Inflammatory macrophage treated with lipopolysaccharide for 4 hours (primary cell): ENCODE results near the gene ESPNL.

ENCODE experiments used
- DNase-seq: peaks from one replicate; pipeline ENCODE4 v3.0.0-alpha.2; 2020

ESPNL gene

DNA sequence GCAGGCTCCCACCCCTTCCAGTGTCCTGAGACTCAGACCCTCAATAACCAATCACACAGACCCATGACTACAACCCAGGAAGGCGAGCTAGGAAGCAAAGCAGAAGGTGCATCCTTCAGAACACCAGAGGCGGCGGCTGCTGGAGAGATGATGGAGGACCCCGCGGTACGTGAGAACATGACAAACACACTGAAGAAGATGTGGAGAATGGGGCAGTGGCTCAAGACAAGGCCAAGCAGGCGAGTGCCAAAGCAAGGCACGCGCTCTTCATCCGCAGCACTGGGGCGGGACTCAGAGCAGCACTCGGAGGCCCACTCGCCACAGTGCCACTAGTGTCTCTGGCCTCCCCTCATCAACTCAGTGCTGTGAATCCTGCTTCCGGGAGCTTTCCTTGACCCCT is 72.3 kb downstream of the ESPNL start:
- no peak for DNase-seq

DNA sequence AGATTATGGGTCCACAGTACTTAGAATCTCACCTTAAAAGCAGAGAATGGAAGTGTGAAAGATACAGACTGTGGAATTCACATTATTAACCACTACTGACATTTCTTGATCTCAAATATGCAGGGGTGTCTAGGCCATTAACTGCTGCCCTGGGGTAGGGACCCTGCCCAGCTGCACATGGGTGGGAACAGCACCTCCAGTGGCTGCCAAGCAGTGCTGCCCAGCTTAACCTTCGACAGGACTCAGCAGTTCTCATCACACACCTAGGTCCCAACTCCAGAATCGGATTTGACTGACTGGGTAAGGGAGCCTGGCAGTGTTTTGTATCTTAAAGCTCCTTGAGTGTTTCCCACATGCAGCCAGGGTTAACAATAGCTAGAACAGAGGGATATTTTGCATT is 73.6 kb downstream of the ESPNL start:
- no peak for DNase-seq

DNA sequence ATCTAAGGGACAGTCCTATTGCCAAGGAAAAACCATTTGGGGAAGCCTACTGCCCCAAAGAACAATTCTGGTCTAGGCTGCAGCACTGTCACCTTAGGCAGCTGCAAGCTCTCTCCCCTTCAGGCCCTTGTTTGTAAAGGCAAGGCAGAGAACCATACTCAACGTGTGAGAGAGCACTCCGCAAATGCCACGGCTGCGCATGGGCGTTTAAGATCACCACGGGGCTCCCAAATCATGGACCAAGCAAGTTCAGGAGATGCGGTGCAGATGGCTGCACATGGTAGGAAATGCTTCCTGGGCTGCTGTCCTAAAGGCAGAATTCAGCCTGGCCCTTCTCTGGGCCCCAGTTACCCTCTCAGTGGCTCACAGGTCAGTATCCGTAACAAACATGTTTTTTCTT is 74.2 kb downstream of the ESPNL start:
- DNase-seq: no peak

DNA sequence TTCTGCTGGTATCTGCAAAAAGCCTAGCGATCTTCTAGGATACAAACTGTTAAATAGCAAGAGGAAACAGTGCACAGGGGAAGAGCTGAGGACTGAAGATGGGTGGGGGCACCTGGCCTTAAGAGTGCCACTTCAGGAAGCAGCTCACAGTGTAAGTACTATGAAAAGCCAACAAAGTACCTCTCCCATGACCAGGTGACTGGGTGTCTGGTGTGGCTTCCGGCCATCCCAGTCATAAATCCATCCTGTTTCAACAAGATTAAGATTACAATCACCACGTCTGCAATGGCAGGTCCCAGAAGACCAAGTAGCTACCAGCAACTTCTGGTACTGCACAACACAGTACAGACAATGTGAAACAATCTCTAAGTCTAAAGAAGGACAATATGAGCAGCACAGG is 74.6 kb downstream of the ESPNL start:
- DNase-seq: no peak

DNA sequence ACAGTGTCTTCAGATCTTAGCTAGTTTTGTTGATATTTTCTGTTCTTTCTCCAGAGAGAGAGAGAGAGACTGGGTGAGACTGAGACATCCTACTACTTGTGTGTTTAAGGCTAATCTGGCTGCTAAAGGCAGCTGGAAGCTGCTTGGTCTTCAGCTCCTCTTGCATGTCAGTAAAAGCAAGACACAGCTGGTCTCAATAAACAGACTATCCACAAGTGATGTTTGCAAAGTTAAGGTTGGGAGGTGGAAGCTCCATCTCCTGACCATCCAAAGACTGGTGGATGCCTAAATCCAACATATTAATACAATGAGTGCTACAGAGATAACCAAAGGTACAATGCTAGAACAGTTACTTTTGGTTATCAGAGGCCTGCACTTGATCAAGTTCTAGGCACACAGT is 76.5 kb downstream of the ESPNL start:
- DNase-seq: no peak

DNA sequence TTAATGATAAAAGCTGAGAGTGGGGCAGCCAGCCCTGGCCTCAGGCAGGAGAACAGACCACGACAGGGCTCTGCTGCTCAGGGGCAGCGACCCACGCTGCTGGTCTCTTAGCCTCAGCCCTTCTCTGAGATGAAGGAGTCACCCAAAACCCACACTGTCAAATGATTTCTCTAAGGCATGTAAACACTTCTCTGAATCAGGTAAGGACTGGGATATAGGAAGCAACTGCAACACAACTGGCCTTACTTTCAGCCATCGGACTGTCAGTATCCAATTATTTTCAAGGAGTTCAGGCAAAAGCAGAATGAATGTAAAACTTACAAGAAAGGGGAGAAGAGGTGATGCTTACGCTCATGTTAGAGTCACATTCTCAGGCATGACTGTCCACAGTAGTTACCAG is 80.4 kb downstream of the ESPNL start:
- no peak for DNase-seq

DNA sequence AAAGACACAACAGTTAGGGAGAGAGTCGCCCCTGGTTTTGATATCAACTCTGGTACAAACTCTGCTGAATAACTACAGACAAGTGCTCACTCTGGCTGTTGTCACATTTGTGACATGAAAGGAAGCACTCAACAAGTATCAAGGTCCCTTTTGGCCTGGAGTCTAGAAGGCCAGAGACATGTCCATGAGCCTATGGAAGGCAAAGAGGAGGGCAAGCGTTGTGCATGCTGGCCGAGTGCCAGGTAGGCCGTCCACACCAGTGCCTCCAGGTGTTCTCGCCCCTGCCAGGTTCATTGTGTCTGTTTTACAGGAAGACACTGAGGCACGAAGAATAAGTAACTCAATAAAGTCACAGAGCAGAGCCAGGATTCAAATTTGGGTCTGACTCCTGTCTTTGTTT is 82.2 kb downstream of the ESPNL start:
- no peak for DNase-seq
